ENCODE results near the gene BRPF3. TPM values are rescaled to one million over a fixed set of nuclear protein-coding genes. Genes with fewer than 3 reads are reported as not detected.

Gene BRPF3
- total RNA-seq, 1 donor from 2014 or later, result 6.3 TPM

- DNase-seq (ENCODE audit: low read depth) (no peak), FAIRE-seq (no peak)
- Histone ChIP-seq H3K36me3 (ENCODE audit: control insufficient read depth, insufficient read depth, low read length) (peaks cover 18% of the 10 kb centered on the region), H3K27me3 (ENCODE audit: control insufficient read depth, insufficient read depth, low read length) (no peaks in the 10 kb centered on the region), H3K4me3 (ENCODE audit: low read depth, low read length) (no peak overlapping the region)
- no peak for TF ChIP-seq CTCF (IDR thresholded peaks at IDR 0.05; ENCODE audit: insufficient read depth, low read length, severe bottlenecking)
These were observed 5.1 kb downstream of the BRPF3 start for GRCh38 chr6:36201612-36202011.

- no peak for DNase-seq (ENCODE audit: low read depth)
- H3K36me3 ChIP-seq (ENCODE audit: control insufficient read depth, insufficient read depth, low read length), result peaks cover 19% of the 10 kb centered on the region
- TF ChIP-seq CTCF (IDR thresholded peaks at IDR 0.05; ENCODE audit: insufficient read depth, low read length, severe bottlenecking), result no peak
- no peak for FAIRE-seq
- H3K4me3 ChIP-seq (ENCODE audit: low read depth, low read length), result no peak overlapping the region
- H3K27me3 ChIP-seq (ENCODE audit: control insufficient read depth, insufficient read depth, low read length), result no peaks in the 10 kb centered on the region
These were observed 5.6 kb downstream of the BRPF3 start for GRCh38 chr6:36202101-36202500.

GRCh38 chr6:36204068-36204753 is 7.7 kb downstream of the BRPF3 start:
- no peak for TF ChIP-seq CTCF (IDR thresholded peaks at IDR 0.05; ENCODE audit: insufficient read depth, low read length, severe bottlenecking)
- H3K36me3 ChIP-seq (ENCODE audit: control insufficient read depth, insufficient read depth, low read length), result peaks cover 23% of the 10 kb centered on the region
- FAIRE-seq (no peak), DNase-seq (ENCODE audit: low read depth) (no peak)
- no peaks in the 10 kb centered on the region for H3K27me3 ChIP-seq (ENCODE audit: control insufficient read depth, insufficient read depth, low read length)
- H3K4me3 ChIP-seq (ENCODE audit: low read depth, low read length), result no peak overlapping the region

- TF ChIP-seq CTCF (IDR thresholded peaks at IDR 0.05; ENCODE audit: insufficient read depth, low read length, severe bottlenecking), result no peak
- no peak for FAIRE-seq
- DNase-seq (ENCODE audit: low read depth), result no peak
- Histone ChIP-seq H3K36me3 (ENCODE audit: control insufficient read depth, insufficient read depth, low read length) (peaks cover 14% of the 10 kb centered on the region), H3K27me3 (ENCODE audit: control insufficient read depth, insufficient read depth, low read length) (no peaks in the 10 kb centered on the region), H3K4me3 (ENCODE audit: low read depth, low read length) (no peak overlapping the region)
These were observed 10.6 kb downstream of the BRPF3 start for GRCh38 chr6:36207155-36207554.

GRCh38 chr6:36209606-36210005 is 13.1 kb downstream of the BRPF3 start:
- no peak for TF ChIP-seq CTCF (IDR thresholded peaks at IDR 0.05; ENCODE audit: insufficient read depth, low read length, severe bottlenecking)
- no peak overlapping the region for H3K4me3 ChIP-seq (ENCODE audit: low read depth, low read length)
- no peaks in the 10 kb centered on the region for H3K27me3 ChIP-seq (ENCODE audit: control insufficient read depth, insufficient read depth, low read length)
- H3K36me3 ChIP-seq (ENCODE audit: control insufficient read depth, insufficient read depth, low read length), result peaks cover 14% of the 10 kb centered on the region
- DNase-seq (ENCODE audit: low read depth), result no peak
- FAIRE-seq, result no peak

- no peak for FAIRE-seq
- no peak overlapping the region for H3K4me3 ChIP-seq (ENCODE audit: low read depth, low read length)
- no peak for TF ChIP-seq CTCF (IDR thresholded peaks at IDR 0.05; ENCODE audit: insufficient read depth, low read length, severe bottlenecking)
- no peaks in the 10 kb centered on the region for H3K27me3 ChIP-seq (ENCODE audit: control insufficient read depth, insufficient read depth, low read length)
- peaks cover 14% of the 10 kb centered on the region for H3K36me3 ChIP-seq (ENCODE audit: control insufficient read depth, insufficient read depth, low read length)
- no peak for DNase-seq (ENCODE audit: low read depth)
These were observed 13.6 kb downstream of the BRPF3 start for GRCh38 chr6:36210182-36210581.

Measured in bronchial epithelial cell (primary cell).